Upper lobe of right lung (tissue), 1 donor: ENCODE data around the gene KRTAP9-9. TPM values are rescaled to one million over a fixed set of nuclear protein-coding genes. Genes with fewer than 3 reads are reported as not detected.

Experiments used
- ATAC-seq: fragments of 200-7000 bp; cut with Tn5 transposase; one replicate; pipeline ENCODE4 v1.9.1; 2020; ENCODE audit warnings: mild to moderate bottlenecking, moderate library complexity
- DNase-seq: peaks from one replicate; pipeline ENCODE4 v3.0.0-alpha.2; 2020
- H3K27ac ChIP-seq: fragments of 200-600 bp; one replicate; pipeline ENCODE4 v1.8.0; 2022
- H3K27me3 ChIP-seq: fragments of 200-600 bp; one replicate; pipeline ENCODE4 v1.8.0; 2022; ENCODE audit warnings: mild to moderate bottlenecking
- H3K36me3 ChIP-seq: fragments of 200-600 bp; one replicate; pipeline ENCODE4 v1.8.0; 2022
- H3K4me1 ChIP-seq: fragments of 200-600 bp; one replicate; pipeline ENCODE4 v1.8.0; 2022
- H3K4me3 ChIP-seq: fragments of 200-600 bp; one replicate; pipeline ENCODE4 v1.8.0; 2022; ENCODE audit warnings: mild to moderate bottlenecking
- H3K9me3 ChIP-seq: fragments of 200-600 bp; one replicate; pipeline ENCODE4 v1.8.0; 2022
- CTCF ChIP-seq: fragments of 200-600 bp; IDR thresholded peaks from one replicate; pipeline ENCODE4 v1.8.0; 2022; ENCODE audit warnings: antibody characterized with exemption
- intact Hi-C: fragments of 100-400 bp; cut with DNase I; formaldehyde crosslinking; loops from one replicate; pipeline ENCODE4 v1.11.0; 2022
- total RNA-seq: library from RNA; stranded (reverse); fragmentation: NEBNext Ultra II Directional; extraction: Animal tissue kit (Norgen Biotek cat#: 25700); gene quantifications from one replicate; pipeline ENCODE4 v1.2.1, GENCODE V29; 2021
- donor health status: DM: no; HTN: yes; CAD: no; lungs with severe emphysema.

The KRTAP9-9 gene
- total RNA-seq, 1 donor from 2014 or later, result not detected

GRCh38 chr17:41251261-41251660 is 3.9 kb upstream of the KRTAP9-9 start:
- no peak for ATAC-seq
- intact Hi-C loops, result no loop called here

GRCh38 chr17:41254861-41255260 is 323 bp upstream of the KRTAP9-9 start:
- Histone ChIP-seq H3K9me3 (no peaks in the 10 kb centered on the region), H3K27me3 (peaks cover 11% of the 10 kb centered on the region), H3K4me1 (no peaks in the 10 kb centered on the region), H3K27ac (no peak overlapping the region), H3K36me3 (no peaks in the 10 kb centered on the region), H3K4me3 (no peak overlapping the region)
- no peak for DNase-seq
- intact Hi-C loops, result no loop called here
- ATAC-seq, result no peak
- TF ChIP-seq CTCF, result no peak

More at GRCh38 chr17:41251261-41251660, 3.9 kb upstream of the KRTAP9-9 start:
- Histone ChIP-seq H3K4me1 (no peaks in the 10 kb centered on the region), H3K27ac (no peak overlapping the region), H3K27me3 (peaks cover under 1% of the 10 kb centered on the region), H3K9me3 (no peaks in the 10 kb centered on the region), H3K36me3 (no peaks in the 10 kb centered on the region), H3K4me3 (no peak overlapping the region)
- DNase-seq, result no peak
- no peak for TF ChIP-seq CTCF

GRCh38 chr17:41256291-41256685 is 1.1 kb downstream of the KRTAP9-9 start:
- no peaks in the 10 kb centered on the region for H3K4me1 ChIP-seq
- no peak overlapping the region for H3K4me3 ChIP-seq
- H3K27me3 ChIP-seq, result peaks cover 11% of the 10 kb centered on the region
- ATAC-seq (no peak), DNase-seq (no peak)
- no peak overlapping the region for H3K27ac ChIP-seq
- no peak for TF ChIP-seq CTCF
- intact Hi-C loops, result no loop called here
- no peaks in the 10 kb centered on the region for H3K36me3 ChIP-seq
- no peaks in the 10 kb centered on the region for H3K9me3 ChIP-seq

- H3K4me3 ChIP-seq, result no peak overlapping the region
- intact Hi-C loops, result no loop called here
- DNase-seq, result no peak
- no peaks in the 10 kb centered on the region for H3K4me1 ChIP-seq
- H3K27me3 ChIP-seq, result peaks cover 11% of the 10 kb centered on the region
- ATAC-seq, result no peak
- no peaks in the 10 kb centered on the region for H3K36me3 ChIP-seq
- H3K27ac ChIP-seq, result no peak overlapping the region
- no peak for TF ChIP-seq CTCF
- no peaks in the 10 kb centered on the region for H3K9me3 ChIP-seq
Observed at GRCh38 chr17:41258406-41258805, 3.2 kb downstream of the KRTAP9-9 start.

- H3K27me3 ChIP-seq, result no peaks in the 10 kb centered on the region
- no peaks in the 10 kb centered on the region for H3K36me3 ChIP-seq
- no peaks in the 10 kb centered on the region for H3K4me1 ChIP-seq
- no peak overlapping the region for H3K4me3 ChIP-seq
- no peak for DNase-seq
- no peak for ATAC-seq
- intact Hi-C loops, result no loop called here
- no peaks in the 10 kb centered on the region for H3K9me3 ChIP-seq
- no peak overlapping the region for H3K27ac ChIP-seq
- TF ChIP-seq CTCF, result no peak
Observed at GRCh38 chr17:41263212-41263611, 8.0 kb downstream of the KRTAP9-9 start.

GRCh38 chr17:41264599-41264998 is 9.4 kb downstream of the KRTAP9-9 start:
- Histone ChIP-seq H3K4me1 (no peaks in the 10 kb centered on the region), H3K27ac (no peak overlapping the region), H3K27me3 (no peaks in the 10 kb centered on the region), H3K36me3 (no peaks in the 10 kb centered on the region), H3K9me3 (no peaks in the 10 kb centered on the region), H3K4me3 (no peak overlapping the region)
- DNase-seq, result no peak
- ATAC-seq, result peak; percentile 51
- intact Hi-C loops, result no loop called here
- TF ChIP-seq CTCF, result no peak
